ENCODE data around the gene ALMS1.
"Not testable (repeated sequence)": the region's sequence is repeated elsewhere in the genome, so short reads cannot be mapped to it uniquely, and the experiment has no call there.

Gene ALMS1

GRCh38 chr2:73385504-73386341 lies at the start of gene ALMS1:
TSS of gene ALMS1 (plus strand) at chr2:73385836. CDS start at chr2:73385869, 33 bp downstream.
- no peak for TF ChIP-seq CTCF (IDR thresholded peaks at IDR 0.05; ENCODE audit: insufficient read depth, low read length, poor library complexity, severe bottlenecking)
- Histone ChIP-seq H3K27me3 (replicated peaks; ENCODE audit: control insufficient read depth, insufficient read depth, low read length) (no peaks in the 10 kb centered on the region), H3K4me3 (replicated peaks; ENCODE audit: low read depth, low read length) (peak within 1 kb of the TSS; percentile 90), H3K36me3 (ENCODE audit: control insufficient read depth, insufficient read depth, low read length) (no peaks in the 10 kb centered on the region)
- peak; percentile 97 for DNase-seq (ENCODE audit: extremely low read depth, insufficient read length)

- TF ChIP-seq CTCF (IDR thresholded peaks at IDR 0.05; ENCODE audit: insufficient read depth, low read length, poor library complexity, severe bottlenecking), result no peak
- Histone ChIP-seq H3K4me3 (replicated peaks; ENCODE audit: low read depth, low read length) (no peak overlapping the region), H3K27me3 (replicated peaks; ENCODE audit: control insufficient read depth, insufficient read depth, low read length) (no peaks in the 10 kb centered on the region), H3K36me3 (ENCODE audit: control insufficient read depth, insufficient read depth, low read length) (no peaks in the 10 kb centered on the region)
- no peak for DNase-seq (ENCODE audit: extremely low read depth, insufficient read length)
These were observed 47.8 kb upstream of the ALMS1 start for GRCh38 chr2:73337828-73338227.

GRCh38 chr2:73339201-73339600 lies 46.4 kb upstream of the ALMS1 start:
- TF ChIP-seq CTCF (IDR thresholded peaks at IDR 0.05; ENCODE audit: insufficient read depth, low read length, poor library complexity, severe bottlenecking), result no peak
- Histone ChIP-seq H3K36me3 (ENCODE audit: control insufficient read depth, insufficient read depth, low read length) (no peaks in the 10 kb centered on the region), H3K4me3 (replicated peaks; ENCODE audit: low read depth, low read length) (no peak overlapping the region), H3K27me3 (replicated peaks; ENCODE audit: control insufficient read depth, insufficient read depth, low read length) (no peaks in the 10 kb centered on the region)
- DNase-seq (ENCODE audit: extremely low read depth, insufficient read length), result no peak

GRCh38 chr2:73341039-73341438 lies 44.6 kb upstream of the ALMS1 start:
- Histone ChIP-seq H3K4me3 (replicated peaks; ENCODE audit: low read depth, low read length) (no peak overlapping the region), H3K36me3 (ENCODE audit: control insufficient read depth, insufficient read depth, low read length) (no peaks in the 10 kb centered on the region), H3K27me3 (replicated peaks; ENCODE audit: control insufficient read depth, insufficient read depth, low read length) (no peaks in the 10 kb centered on the region)
- no peak for TF ChIP-seq CTCF (IDR thresholded peaks at IDR 0.05; ENCODE audit: insufficient read depth, low read length, poor library complexity, severe bottlenecking)
- no peak for DNase-seq (ENCODE audit: extremely low read depth, insufficient read length)

- no peak overlapping the region for H3K4me3 ChIP-seq (replicated peaks; ENCODE audit: low read depth, low read length)
- no peaks in the 10 kb centered on the region for H3K27me3 ChIP-seq (replicated peaks; ENCODE audit: control insufficient read depth, insufficient read depth, low read length)
- H3K36me3 ChIP-seq (ENCODE audit: control insufficient read depth, insufficient read depth, low read length), result no peaks in the 10 kb centered on the region
- no peak for DNase-seq (ENCODE audit: extremely low read depth, insufficient read length)
- no peak for TF ChIP-seq CTCF (IDR thresholded peaks at IDR 0.05; ENCODE audit: insufficient read depth, low read length, poor library complexity, severe bottlenecking)
These were observed 41.6 kb upstream of the ALMS1 start for GRCh38 chr2:73343992-73344391.

GRCh38 chr2:73344747-73345146 lies 40.9 kb upstream of the ALMS1 start:
- H3K4me3 ChIP-seq (replicated peaks; ENCODE audit: low read depth, low read length); DNase-seq (ENCODE audit: extremely low read depth, insufficient read length); H3K27me3 ChIP-seq (replicated peaks; ENCODE audit: control insufficient read depth, insufficient read depth, low read length): not testable (repeated sequence)

More at GRCh38 chr2:73344747-73345146, 40.9 kb upstream of the ALMS1 start:
- not testable (repeated sequence) for H3K36me3 ChIP-seq (ENCODE audit: control insufficient read depth, insufficient read depth, low read length)
